AML-193 (cell line): Measurements from ENCODE around the gene OR56B4.
A peak's percentile ranks its signal among the peaks of the same experiment; 100 is the strongest.
"Not testable (repeated sequence)": the region's sequence is repeated elsewhere in the genome, so short reads cannot be mapped to it uniquely, and the experiment has no call there.

ENCODE experiments used
- DNase-seq, 2 experiments: peaks; one replicate each; lab custom pipeline; 2025; lab: John Stamatoyannopoulos, UW

OR56B4 gene

GRCh38 chr11:6107384-6107783 lies at the start of gene OR56B4:
OR56B4 (plus strand) TSS chr11:6107684; CDS start chr11:6107779, 95 bp downstream.
- not testable (repeated sequence) for DNase-seq

- no peak for DNase-seq
Observed at GRCh38 chr11:6061475-6061874, 46.0 kb upstream of the OR56B4 start.

- DNase-seq: no peak
Observed at GRCh38 chr11:6062691-6063358, 44.7 kb upstream of the OR56B4 start.

- no peak for DNase-seq
Observed at GRCh38 chr11:6067502-6067901, 40.0 kb upstream of the OR56B4 start.

GRCh38 chr11:6076443-6076842 lies 31.0 kb upstream of the OR56B4 start:
- not testable (repeated sequence) for DNase-seq

GRCh38 chr11:6077723-6078122 lies 29.8 kb upstream of the OR56B4 start:
- DNase-seq: no peak

- DNase-seq: no peak
Observed at GRCh38 chr11:6079463-6079862, 28.0 kb upstream of the OR56B4 start.

GRCh38 chr11:6083129-6083528 lies 24.4 kb upstream of the OR56B4 start:
- DNase-seq: no peak

- no peak for DNase-seq
Observed at GRCh38 chr11:6084587-6084986, 22.9 kb upstream of the OR56B4 start.

GRCh38 chr11:6094186-6094585 lies 13.3 kb upstream of the OR56B4 start:
- peak; percentile 42 to 58 for DNase-seq

GRCh38 chr11:6095798-6096197 lies 11.7 kb upstream of the OR56B4 start:
- no peak for DNase-seq

GRCh38 chr11:6096417-6096816 lies 11.1 kb upstream of the OR56B4 start:
- DNase-seq: no peak

GRCh38 chr11:6099577-6099976 lies 7.9 kb upstream of the OR56B4 start:
- no peak for DNase-seq

GRCh38 chr11:6110011-6110410 lies 2.5 kb downstream of the OR56B4 start:
- DNase-seq: peak; percentile 23 to 53

- DNase-seq: no peak
Observed at GRCh38 chr11:6111673-6112072, 4.2 kb downstream of the OR56B4 start.

GRCh38 chr11:6116638-6117037 lies 9.2 kb downstream of the OR56B4 start:
- no peak for DNase-seq

GRCh38 chr11:6124245-6124644 lies 16.8 kb downstream of the OR56B4 start:
- DNase-seq: peak in 1 of 2 experiments; percentile 15

- DNase-seq: peak; percentile 11 to 35
Observed at GRCh38 chr11:6127881-6128280, 20.4 kb downstream of the OR56B4 start.

GRCh38 chr11:6129011-6129410 lies 21.5 kb downstream of the OR56B4 start:
- peak; percentile 16 to 25 for DNase-seq

GRCh38 chr11:6129635-6130034 lies 22.2 kb downstream of the OR56B4 start:
- peak; percentile 73 to 80 for DNase-seq

- DNase-seq: no peak
Observed at GRCh38 chr11:6132431-6132830, 24.9 kb downstream of the OR56B4 start.

- DNase-seq: not testable (repeated sequence)
Observed at GRCh38 chr11:6135936-6136335, 28.5 kb downstream of the OR56B4 start.

- DNase-seq: no peak
Observed at GRCh38 chr11:6142936-6143335, 35.5 kb downstream of the OR56B4 start.

GRCh38 chr11:6143737-6144136 lies 36.3 kb downstream of the OR56B4 start:
- DNase-seq: not testable (repeated sequence)
